ENCODE results near the gene RCAN1.
A peak's percentile ranks its signal among the peaks of the same experiment; 100 is the strongest.

Gene RCAN1

GRCh38 chr21:34517491-34518245, 97.2 kb downstream of the RCAN1 start:
- DNase-seq (ENCODE audit: low read depth): no peak
- in situ Hi-C loops (cut with HindIII; ENCODE audit: low sequenced_read_pairs): no loop called here
- TF ChIP-seq, protein P1, sequence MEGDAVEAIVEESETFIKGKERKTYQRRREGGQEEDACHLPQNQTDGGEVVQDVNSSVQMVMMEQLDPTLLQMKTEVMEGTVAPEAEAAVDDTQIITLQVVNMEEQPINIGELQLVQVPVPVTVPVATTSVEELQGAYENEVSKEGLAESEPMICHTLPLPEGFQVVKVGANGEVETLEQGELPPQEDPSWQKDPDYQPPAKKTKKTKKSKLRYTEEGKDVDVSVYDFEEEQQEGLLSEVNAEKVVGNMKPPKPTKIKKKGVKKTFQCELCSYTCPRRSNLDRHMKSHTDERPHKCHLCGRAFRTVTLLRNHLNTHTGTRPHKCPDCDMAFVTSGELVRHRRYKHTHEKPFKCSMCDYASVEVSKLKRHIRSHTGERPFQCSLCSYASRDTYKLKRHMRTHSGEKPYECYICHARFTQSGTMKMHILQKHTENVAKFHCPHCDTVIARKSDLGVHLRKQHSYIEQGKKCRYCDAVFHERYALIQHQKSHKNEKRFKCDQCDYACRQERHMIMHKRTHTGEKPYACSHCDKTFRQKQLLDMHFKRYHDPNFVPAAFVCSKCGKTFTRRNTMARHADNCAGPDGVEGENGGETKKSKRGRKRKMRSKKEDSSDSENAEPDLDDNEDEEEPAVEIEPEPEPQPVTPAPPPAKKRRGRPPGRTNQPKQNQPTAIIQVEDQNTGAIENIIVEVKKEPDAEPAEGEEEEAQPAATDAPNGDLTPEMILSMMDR (IDR thresholded peaks at IDR 0.05; ENCODE audit: low read depth, low read length, missing control alignments): peak; percentile 52
- H3K4me3 ChIP-seq (ENCODE audit: low read depth, low read length): no peak overlapping the region

GRCh38 chr21:34517039-34517438, 97.9 kb downstream of the RCAN1 start:
- H3K4me3 ChIP-seq (ENCODE audit: low read depth, low read length): no peak overlapping the region
- TF ChIP-seq, protein P1 (IDR thresholded peaks at IDR 0.05; ENCODE audit: low read depth, low read length, missing control alignments): no peak
- DNase-seq (ENCODE audit: low read depth): no peak
- in situ Hi-C loops (cut with HindIII; ENCODE audit: low sequenced_read_pairs): no loop called here

DNA sequence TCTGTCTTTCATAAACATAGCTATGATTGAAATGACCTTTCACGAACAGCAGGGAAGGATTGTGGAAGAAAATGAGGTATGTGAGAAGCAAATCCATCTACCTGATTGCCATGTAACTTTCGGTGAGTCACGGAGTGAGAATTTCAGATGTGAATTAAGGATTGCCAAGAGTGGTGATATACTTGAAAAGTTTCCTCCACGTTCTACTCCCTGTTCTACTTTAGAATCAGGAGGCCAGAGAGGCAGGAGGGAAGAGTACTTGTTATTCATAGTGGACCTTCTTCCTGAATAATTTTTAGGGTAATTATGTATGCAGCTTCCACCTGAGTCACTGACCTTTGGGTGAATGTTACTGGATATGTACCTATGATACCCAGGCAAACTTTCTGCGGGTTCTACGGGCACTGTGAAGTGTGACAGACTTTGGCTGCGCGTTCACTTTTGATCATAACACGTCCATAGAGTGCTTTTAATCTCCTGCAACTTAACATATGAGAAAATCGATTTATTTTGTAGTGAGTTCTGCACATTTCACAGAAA, 100.3 kb downstream of the RCAN1 start:
- no peak overlapping the region for H3K4me3 ChIP-seq (ENCODE audit: low read depth, low read length)
- TF ChIP-seq, protein P1 (IDR thresholded peaks at IDR 0.05; ENCODE audit: low read depth, low read length, missing control alignments): no peak
- in situ Hi-C loops (cut with HindIII; ENCODE audit: low sequenced_read_pairs): no loop called here
- no peak for DNase-seq (ENCODE audit: low read depth)

- TF ChIP-seq, protein P1 (IDR thresholded peaks at IDR 0.05; ENCODE audit: low read depth, low read length, missing control alignments): no peak
- H3K4me3 ChIP-seq (ENCODE audit: low read depth, low read length): no peak overlapping the region
- no peak for DNase-seq (ENCODE audit: low read depth)
- in situ Hi-C loops (cut with HindIII; ENCODE audit: low sequenced_read_pairs): no loop called here
These were observed 101.7 kb downstream of the RCAN1 start for GRCh38 chr21:34513129-34513675.

DNA sequence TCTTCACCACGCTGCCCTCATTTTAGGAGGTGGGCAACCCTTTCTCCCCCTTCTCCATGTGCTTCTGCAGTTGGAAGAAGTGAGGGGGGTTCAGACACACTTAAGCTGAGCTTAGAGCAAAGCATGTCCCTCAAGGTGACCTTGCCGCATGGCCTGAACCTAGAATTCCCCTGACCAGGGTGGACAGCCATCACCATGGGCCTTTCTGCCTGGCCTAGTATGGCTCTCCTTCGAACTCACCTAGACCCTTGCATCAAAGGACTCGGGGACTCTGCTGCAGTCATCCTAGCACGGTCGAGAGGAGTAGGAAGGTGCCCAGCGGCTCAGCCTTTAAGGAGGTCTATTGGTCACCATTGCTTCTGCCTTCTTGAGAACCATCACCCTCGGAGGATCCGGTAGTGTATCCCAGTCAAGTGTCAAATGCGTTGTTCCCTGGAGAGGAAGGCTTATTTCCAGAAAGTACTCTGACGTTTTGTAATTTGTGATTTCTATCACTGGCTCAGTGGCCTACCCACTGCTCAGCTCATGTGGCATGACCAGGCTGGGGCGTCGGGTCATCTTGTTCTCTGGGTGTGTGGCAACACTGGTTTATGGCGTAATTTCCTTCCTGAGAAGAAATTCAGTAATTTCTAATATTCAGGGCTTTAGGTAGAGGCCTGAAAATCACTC, 103.0 kb downstream of the RCAN1 start, which contains the start of gene KCNE1:
KCNE1 (minus strand) TSS at position 424 of the 669 bp plus-strand sequence. CDS start 62,576 bp downstream, outside the sequence.
- TF ChIP-seq, protein P1 (IDR thresholded peaks at IDR 0.05; ENCODE audit: low read depth, low read length, missing control alignments): no peak
- no peak for DNase-seq (ENCODE audit: low read depth)
- in situ Hi-C loops (cut with HindIII; ENCODE audit: low sequenced_read_pairs): no loop called here
- H3K4me3 ChIP-seq (ENCODE audit: low read depth, low read length): no peak within 1 kb of the TSS

GRCh38 chr21:34511181-34511580, 103.7 kb downstream of the RCAN1 start:
- in situ Hi-C loops (cut with HindIII; ENCODE audit: low sequenced_read_pairs): no loop called here
- no peak for DNase-seq (ENCODE audit: low read depth)
- no peak overlapping the region for H3K4me3 ChIP-seq (ENCODE audit: low read depth, low read length)
- TF ChIP-seq, protein P1 (IDR thresholded peaks at IDR 0.05; ENCODE audit: low read depth, low read length, missing control alignments): no peak
